Motor neuron (in vitro differentiated cells): ENCODE results near the gene HORMAD2. TPM values are rescaled to one million over a fixed set of nuclear protein-coding genes. Genes with fewer than 3 reads are reported as not detected.
A peak's percentile ranks its signal among the peaks of the same experiment; 100 is the strongest.
"Not testable (repeated sequence)": the region's sequence is repeated elsewhere in the genome, so short reads cannot be mapped to it uniquely, and the experiment has no call there.

Source experiments
- ATAC-seq, 8 experiments: fragments of 200-7000 bp; cut with Tn5 transposase; replicated peaks in 6 of 8; 2 replicates each; pipeline ENCODE4 v1.8.0; 2021; ENCODE audit warnings: mild to moderate bottlenecking in 8 of 8, moderate library complexity in 8 of 8
- H3K27ac ChIP-seq, 2 donors: fragments of 250-450 bp; sonication (Bioruptor Pico); 2 replicates each; pipeline ENCODE4 v1.9.0; 2021; ENCODE audit warnings: antibody characterized with exemption in 2 of 2, mild to moderate bottlenecking in 2 of 2, moderate library complexity in 1 of 2
- H3K4me1 ChIP-seq, 2 donors: fragments of 250-450 bp; sonication (Bioruptor Pico); replicated peaks in 1 of 2; 2 replicates each; pipeline ENCODE4 v1.6.1; 2021; ENCODE audit warnings: antibody characterized with exemption in 2 of 2, mild to moderate bottlenecking in 2 of 2, moderate library complexity in 1 of 2
- H3K4me3 ChIP-seq, 5 donors: fragments of 250-450 bp; sonication (Bioruptor Pico); 2 replicates each; pipeline ENCODE4 v1.9.0; 2021; ENCODE audit warnings: antibody characterized with exemption in 5 of 5, mild to moderate bottlenecking in 5 of 5, moderate library complexity in 4 of 5
- WGBS, 10 experiments: fragments of 450-650 bp; shearing (Covaris generic); methylation state at CpG; one replicate each; pipeline ENCODE4 v1.0.0; 2022; 5-methylcytosine and 5-hydroxymethylcytosine counted together
- in situ Hi-C, 9 experiments: fragments of 400-800 bp; cut with MboI; loops; one replicate each; pipeline ENCODE4 v1.15.0; 2021; ENCODE audit warnings: low sequenced_read_pairs in 9 of 9, low pct_unique_long_range_greater_than_20kb in 2 of 9; ENCODE audit not compliant: unreplicated experiment in 9 of 9
- total RNA-seq, 8 experiments: library from RNA; unstranded; fragments of 300-600 nt; gene quantifications; 2 replicates each; pipeline versions ENCODE4 v1.2.3 to v1.2.4, GENCODE V29; 2022

The HORMAD2 gene
- total RNA-seq, 8 experiments from 2014 or later: 0.11 to 0.23 (median 0.13) TPM; not detected in 5

- H3K27ac ChIP-seq: no peak overlapping the region
- in situ Hi-C loops: no loop called here
- peaks cover 22 to 29% of the 10 kb centered on the region in 2 donors for H3K4me1 ChIP-seq
- no peak overlapping the region for H3K4me3 ChIP-seq
- ATAC-seq: no peak
- 70 to 100% (median 94%) methylated on average over 1 to 3 of the region's 3 CpGs; no CpG with 5 or more reads in 1 of the 10 experiments for WGBS, 10 experiments
Observed at GRCh38 chr22:30193031-30193775, 112.9 kb downstream of the HORMAD2 start.

- ATAC-seq: peak in 1 of 8 experiments; percentile 64
- 16 to 80% (median 61%) methylated on average over 1 to 5 of the region's 5 CpGs; no CpG with 5 or more reads in 1 of the 10 experiments for WGBS, 10 experiments
- in situ Hi-C loops: no loop called here
- H3K4me1 ChIP-seq: peaks cover 22 to 29% of the 10 kb centered on the region in 2 donors
- no peak overlapping the region for H3K4me3 ChIP-seq
- H3K27ac ChIP-seq: peak overlapping the region; percentile 89 to 90
Observed at GRCh38 chr22:30195245-30196140, 115.2 kb downstream of the HORMAD2 start.

GRCh38 chr22:30196141-30196879 lies 116.0 kb downstream of the HORMAD2 start:
- peak overlapping the region in 1 of 5 donors; percentile 21 for H3K4me3 ChIP-seq
- peak overlapping the region; percentile 89 to 90 for H3K27ac ChIP-seq
- peak; percentile 73 to 94 (median 91) for ATAC-seq
- in situ Hi-C loops: no loop called here
- H3K4me1 ChIP-seq: peaks cover 22 to 29% of the 10 kb centered on the region in 2 donors
- WGBS, 10 experiments: 0 to 44% (median 11%) methylated on average over 1 to 7 of the region's 11 CpGs; no CpG with 5 or more reads in 1 of the 10 experiments

- 0 to 40% (median 19%) methylated on average over 1 to 2 of the region's 2 CpGs; no CpG with 5 or more reads in 1 of the 10 experiments for WGBS, 10 experiments
- peak in 3 of 8 experiments; percentile 0 to 32 (median 7) for ATAC-seq
- H3K27ac ChIP-seq: peak overlapping the region; percentile 89 to 90
- in situ Hi-C loops: no loop called here
- H3K4me1 ChIP-seq: peaks cover 22 to 29% of the 10 kb centered on the region in 2 donors
- peak overlapping the region in 1 of 5 donors; percentile 21 for H3K4me3 ChIP-seq
Observed at GRCh38 chr22:30196880-30197336, 116.6 kb downstream of the HORMAD2 start.

GRCh38 chr22:30197389-30197788 lies 117.1 kb downstream of the HORMAD2 start:
- no peak for ATAC-seq
- H3K27ac ChIP-seq: peak overlapping the region; percentile 89 to 90
- H3K4me1 ChIP-seq: peaks cover 22 to 29% of the 10 kb centered on the region in 2 donors
- peak overlapping the region in 1 of 5 donors; percentile 21 for H3K4me3 ChIP-seq
- in situ Hi-C loops: no loop called here

- no peak for ATAC-seq
- peaks cover 22 to 29% of the 10 kb centered on the region in 2 donors for H3K4me1 ChIP-seq
- H3K27ac ChIP-seq: no peak overlapping the region
- in situ Hi-C loops: no loop called here
- no peak overlapping the region for H3K4me3 ChIP-seq
- 60 to 100% (median 92%) methylated on average over 1 to 4 of the region's 5 CpGs for WGBS, 10 experiments
Observed at GRCh38 chr22:30198152-30198825, 118.0 kb downstream of the HORMAD2 start.

GRCh38 chr22:30198921-30199320 lies 118.7 kb downstream of the HORMAD2 start:
- Histone ChIP-seq H3K4me3 (no peak overlapping the region), H3K27ac (no peak overlapping the region), H3K4me1 (peaks cover 22 to 29% of the 10 kb centered on the region in 2 donors)
- in situ Hi-C loops: no loop called here
- no peak for ATAC-seq
- 88 to 100% (median 100%) methylated on average over 1 to 4 of the region's 4 CpGs; no CpG with 5 or more reads in 4 of the 10 experiments for WGBS, 10 experiments

GRCh38 chr22:30200905-30201304 lies 120.6 kb downstream of the HORMAD2 start:
- 60 to 100% (median 91%) methylated on average over 1 to 6 of the region's 10 CpGs; no CpG with 5 or more reads in 3 of the 10 experiments for WGBS, 10 experiments
- not testable (repeated sequence) for ATAC-seq

GRCh38 chr22:30201945-30202344 lies 121.7 kb downstream of the HORMAD2 start:
- in situ Hi-C loops: no loop called here
- WGBS, 10 experiments: 60 to 100% (median 94%) methylated on average over 1 to 3 of the region's 3 CpGs; no CpG with 5 or more reads in 3 of the 10 experiments
- Histone ChIP-seq H3K4me3 (no peak overlapping the region), H3K27ac (no peak overlapping the region), H3K4me1 (peaks cover 17 to 22% of the 10 kb centered on the region in 2 donors)
- ATAC-seq: no peak

More at GRCh38 chr22:30200905-30201304, 120.6 kb downstream of the HORMAD2 start:
- H3K27ac ChIP-seq, in situ Hi-C loops, H3K4me3 ChIP-seq: not testable (repeated sequence)
- peaks cover 20 to 24% of the 10 kb centered on the region in 2 donors for H3K4me1 ChIP-seq

GRCh38 chr22:30202531-30203006 lies 122.3 kb downstream of the HORMAD2 start:
- peak in 3 of 8 experiments; percentile 55 to 73 (median 68) for ATAC-seq
- Histone ChIP-seq H3K4me1 (peaks cover 10 to 16% of the 10 kb centered on the region in 2 donors), H3K27ac (no peak overlapping the region), H3K4me3 (no peak overlapping the region)
- WGBS, 10 experiments: 0 to 75% (median 42%) methylated on average over 1 to 8 of the region's 9 CpGs; no CpG with 5 or more reads in 2 of the 10 experiments
- in situ Hi-C loops: no loop called here

- WGBS, 10 experiments: 0 to 86% (median 39%) methylated on average over 2 to 5 of the region's 7 CpGs; no CpG with 5 or more reads in 3 of the 10 experiments
- H3K27ac ChIP-seq: no peak overlapping the region
Observed at GRCh38 chr22:30204015-30204741, 123.9 kb downstream of the HORMAD2 start.

More at GRCh38 chr22:30204015-30204741, 123.9 kb downstream of the HORMAD2 start:
- H3K4me1 ChIP-seq: peaks cover 20 to 23% of the 10 kb centered on the region in 2 donors
- in situ Hi-C loops: no loop called here
- ATAC-seq: no peak
- no peak overlapping the region for H3K4me3 ChIP-seq
